GM23338 (cell line): Measurements from ENCODE around the gene PPP1R2. TPM values are rescaled to one million over a fixed set of nuclear protein-coding genes. Genes with fewer than 3 reads are reported as not detected.

Experiments used
- CREB1 ChIP-seq: fragments of 250-450 bp; sonication (Bioruptor Pico); IDR thresholded peaks from 2 replicates; pipeline ENCODE4 v1.5.0; 2020; ENCODE audit warnings: low read depth, mild to moderate bottlenecking, moderate library complexity
- ZNF331 ChIP-seq: fragments of 250-450 bp; sonication (Bioruptor Pico); IDR thresholded peaks from 2 replicates; pipeline ENCODE4 v1.5.0; 2020; ENCODE audit warnings: low read depth, mild to moderate bottlenecking, moderate library complexity
- polyA plus RNA-seq: library from polyadenylated mRNA; unstranded; fragments of >200 nt; fragmentation: Nextera tagmentation; extraction: Ambion mirVana; gene quantifications from 2 replicates; pipeline ENCODE4 v1.2.1, GENCODE V29; 2016
- total RNA-seq: library from RNA; depleted of rRNA; stranded (reverse); fragments of >200 nt; shearing (Covaris generic); gene quantifications from 2 replicates; pipeline ENCODE4 v1.2.3, GENCODE V29; 2014
- TF ChIP-seq, protein P1 (sequence below): fragments of 250-450 bp; sonication (Bioruptor Pico); IDR thresholded peaks from 2 replicates; pipeline ENCODE4 v1.5.0; 2020; ENCODE audit warnings: mild to moderate bottlenecking, moderate library complexity
- TF ChIP-seq, protein P2 (sequence below): IDR thresholded peaks from one replicate; pipeline ENCODE4 v1.6.1; 2018; ENCODE audit warnings: antibody characterized with exemption; ENCODE audit not compliant: unreplicated experiment
- TF ChIP-seq, protein P3 (sequence below): IDR thresholded peaks from 2 replicates; pipeline ENCODE4 v1.6.1; 2016; ENCODE audit warnings: antibody characterized with exemption

Gene PPP1R2
- total and polyA plus RNA-seq, 2 experiments from 2014 or later: 45.9 to 46.8 TPM

DNA sequence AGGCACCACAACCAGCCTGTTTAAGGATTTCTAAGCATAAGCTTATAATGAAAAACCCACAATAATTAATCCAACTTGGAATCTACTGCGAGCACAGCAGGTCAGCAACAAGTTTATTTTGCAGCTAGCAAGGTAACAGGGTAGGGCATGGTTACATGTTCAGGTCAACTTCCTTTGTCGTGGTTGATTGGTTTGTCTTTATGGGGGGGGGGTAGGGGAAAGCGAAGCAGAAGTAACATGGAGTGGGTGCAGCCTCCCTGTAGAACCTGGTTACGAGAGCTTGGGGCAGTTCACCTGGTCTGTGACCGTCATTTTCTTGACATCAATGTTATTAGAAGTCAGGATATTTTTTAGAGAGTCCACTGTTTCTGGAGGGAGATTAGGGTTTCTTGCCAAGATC lies 25.5 kb upstream of the PPP1R2 start (continued):
- TF ChIP-seq, protein P1, sequence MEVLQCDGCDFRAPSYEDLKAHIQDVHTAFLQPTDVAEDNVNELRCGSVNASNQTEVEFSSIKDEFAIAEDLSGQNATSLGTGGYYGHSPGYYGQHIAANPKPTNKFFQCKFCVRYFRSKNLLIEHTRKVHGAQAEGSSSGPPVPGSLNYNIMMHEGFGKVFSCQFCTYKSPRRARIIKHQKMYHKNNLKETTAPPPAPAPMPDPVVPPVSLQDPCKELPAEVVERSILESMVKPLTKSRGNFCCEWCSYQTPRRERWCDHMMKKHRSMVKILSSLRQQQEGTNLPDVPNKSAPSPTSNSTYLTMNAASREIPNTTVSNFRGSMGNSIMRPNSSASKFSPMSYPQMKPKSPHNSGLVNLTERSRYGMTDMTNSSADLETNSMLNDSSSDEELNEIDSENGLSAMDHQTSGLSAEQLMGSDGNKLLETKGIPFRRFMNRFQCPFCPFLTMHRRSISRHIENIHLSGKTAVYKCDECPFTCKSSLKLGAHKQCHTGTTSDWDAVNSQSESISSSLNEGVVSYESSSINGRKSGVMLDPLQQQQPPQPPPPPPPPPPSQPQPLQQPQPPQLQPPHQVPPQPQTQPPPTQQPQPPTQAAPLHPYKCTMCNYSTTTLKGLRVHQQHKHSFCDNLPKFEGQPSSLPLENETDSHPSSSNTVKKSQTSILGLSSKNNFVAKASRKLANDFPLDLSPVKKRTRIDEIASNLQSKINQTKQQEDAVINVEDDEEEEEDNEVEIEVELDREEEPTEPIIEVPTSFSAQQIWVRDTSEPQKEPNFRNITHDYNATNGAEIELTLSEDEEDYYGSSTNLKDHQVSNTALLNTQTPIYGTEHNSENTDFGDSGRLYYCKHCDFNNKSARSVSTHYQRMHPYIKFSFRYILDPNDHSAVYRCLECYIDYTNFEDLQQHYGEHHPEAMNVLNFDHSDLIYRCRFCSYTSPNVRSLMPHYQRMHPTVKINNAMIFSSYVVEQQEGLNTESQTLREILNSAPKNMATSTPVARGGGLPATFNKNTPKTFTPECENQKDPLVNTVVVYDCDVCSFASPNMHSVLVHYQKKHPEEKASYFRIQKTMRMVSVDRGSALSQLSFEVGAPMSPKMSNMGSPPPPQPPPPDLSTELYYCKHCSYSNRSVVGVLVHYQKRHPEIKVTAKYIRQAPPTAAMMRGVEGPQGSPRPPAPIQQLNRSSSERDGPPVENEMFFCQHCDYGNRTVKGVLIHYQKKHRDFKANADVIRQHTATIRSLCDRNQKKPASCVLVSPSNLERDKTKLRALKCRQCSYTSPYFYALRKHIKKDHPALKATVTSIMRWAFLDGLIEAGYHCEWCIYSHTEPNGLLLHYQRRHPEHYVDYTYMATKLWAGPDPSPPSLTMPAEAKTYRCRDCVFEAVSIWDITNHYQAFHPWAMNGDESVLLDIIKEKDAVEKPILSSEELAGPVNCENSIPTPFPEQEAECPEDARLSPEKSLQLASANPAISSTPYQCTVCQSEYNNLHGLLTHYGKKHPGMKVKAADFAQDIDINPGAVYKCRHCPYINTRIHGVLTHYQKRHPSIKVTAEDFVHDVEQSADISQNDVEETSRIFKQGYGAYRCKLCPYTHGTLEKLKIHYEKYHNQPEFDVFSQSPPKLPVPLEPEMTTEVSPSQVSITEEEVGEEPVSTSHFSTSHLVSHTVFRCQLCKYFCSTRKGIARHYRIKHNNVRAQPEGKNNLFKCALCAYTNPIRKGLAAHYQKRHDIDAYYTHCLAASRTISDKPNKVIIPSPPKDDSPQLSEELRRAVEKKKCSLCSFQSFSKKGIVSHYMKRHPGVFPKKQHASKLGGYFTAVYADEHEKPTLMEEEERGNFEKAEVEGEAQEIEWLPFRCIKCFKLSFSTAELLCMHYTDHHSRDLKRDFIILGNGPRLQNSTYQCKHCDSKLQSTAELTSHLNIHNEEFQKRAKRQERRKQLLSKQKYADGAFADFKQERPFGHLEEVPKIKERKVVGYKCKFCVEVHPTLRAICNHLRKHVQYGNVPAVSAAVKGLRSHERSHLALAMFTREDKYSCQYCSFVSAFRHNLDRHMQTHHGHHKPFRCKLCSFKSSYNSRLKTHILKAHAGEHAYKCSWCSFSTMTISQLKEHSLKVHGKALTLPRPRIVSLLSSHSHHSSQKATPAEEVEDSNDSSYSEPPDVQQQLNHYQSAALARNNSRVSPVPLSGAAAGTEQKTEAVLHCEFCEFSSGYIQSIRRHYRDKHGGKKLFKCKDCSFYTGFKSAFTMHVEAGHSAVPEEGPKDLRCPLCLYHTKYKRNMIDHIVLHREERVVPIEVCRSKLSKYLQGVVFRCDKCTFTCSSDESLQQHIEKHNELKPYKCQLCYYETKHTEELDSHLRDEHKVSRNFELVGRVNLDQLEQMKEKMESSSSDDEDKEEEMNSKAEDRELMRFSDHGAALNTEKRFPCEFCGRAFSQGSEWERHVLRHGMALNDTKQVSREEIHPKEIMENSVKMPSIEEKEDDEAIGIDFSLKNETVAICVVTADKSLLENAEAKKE: no peak
- TF ChIP-seq CREB1 (no peak), ZNF331 (CRISPR knock-in tag) (no peak)
- TF ChIP-seq, protein P2, sequence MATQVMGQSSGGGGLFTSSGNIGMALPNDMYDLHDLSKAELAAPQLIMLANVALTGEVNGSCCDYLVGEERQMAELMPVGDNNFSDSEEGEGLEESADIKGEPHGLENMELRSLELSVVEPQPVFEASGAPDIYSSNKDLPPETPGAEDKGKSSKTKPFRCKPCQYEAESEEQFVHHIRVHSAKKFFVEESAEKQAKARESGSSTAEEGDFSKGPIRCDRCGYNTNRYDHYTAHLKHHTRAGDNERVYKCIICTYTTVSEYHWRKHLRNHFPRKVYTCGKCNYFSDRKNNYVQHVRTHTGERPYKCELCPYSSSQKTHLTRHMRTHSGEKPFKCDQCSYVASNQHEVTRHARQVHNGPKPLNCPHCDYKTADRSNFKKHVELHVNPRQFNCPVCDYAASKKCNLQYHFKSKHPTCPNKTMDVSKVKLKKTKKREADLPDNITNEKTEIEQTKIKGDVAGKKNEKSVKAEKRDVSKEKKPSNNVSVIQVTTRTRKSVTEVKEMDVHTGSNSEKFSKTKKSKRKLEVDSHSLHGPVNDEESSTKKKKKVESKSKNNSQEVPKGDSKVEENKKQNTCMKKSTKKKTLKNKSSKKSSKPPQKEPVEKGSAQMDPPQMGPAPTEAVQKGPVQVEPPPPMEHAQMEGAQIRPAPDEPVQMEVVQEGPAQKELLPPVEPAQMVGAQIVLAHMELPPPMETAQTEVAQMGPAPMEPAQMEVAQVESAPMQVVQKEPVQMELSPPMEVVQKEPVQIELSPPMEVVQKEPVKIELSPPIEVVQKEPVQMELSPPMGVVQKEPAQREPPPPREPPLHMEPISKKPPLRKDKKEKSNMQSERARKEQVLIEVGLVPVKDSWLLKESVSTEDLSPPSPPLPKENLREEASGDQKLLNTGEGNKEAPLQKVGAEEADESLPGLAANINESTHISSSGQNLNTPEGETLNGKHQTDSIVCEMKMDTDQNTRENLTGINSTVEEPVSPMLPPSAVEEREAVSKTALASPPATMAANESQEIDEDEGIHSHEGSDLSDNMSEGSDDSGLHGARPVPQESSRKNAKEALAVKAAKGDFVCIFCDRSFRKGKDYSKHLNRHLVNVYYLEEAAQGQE: no peak
- TF ChIP-seq, protein P3, sequence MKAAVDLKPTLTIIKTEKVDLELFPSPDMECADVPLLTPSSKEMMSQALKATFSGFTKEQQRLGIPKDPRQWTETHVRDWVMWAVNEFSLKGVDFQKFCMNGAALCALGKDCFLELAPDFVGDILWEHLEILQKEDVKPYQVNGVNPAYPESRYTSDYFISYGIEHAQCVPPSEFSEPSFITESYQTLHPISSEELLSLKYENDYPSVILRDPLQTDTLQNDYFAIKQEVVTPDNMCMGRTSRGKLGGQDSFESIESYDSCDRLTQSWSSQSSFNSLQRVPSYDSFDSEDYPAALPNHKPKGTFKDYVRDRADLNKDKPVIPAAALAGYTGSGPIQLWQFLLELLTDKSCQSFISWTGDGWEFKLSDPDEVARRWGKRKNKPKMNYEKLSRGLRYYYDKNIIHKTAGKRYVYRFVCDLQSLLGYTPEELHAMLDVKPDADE: no peak
